HG03064 (cell line): ENCODE measurements around the gene DCN.
"Not testable (repeated sequence)": the region's sequence is repeated elsewhere in the genome, so short reads cannot be mapped to it uniquely, and the experiment has no call there.

Experiments
- ATAC-seq: cut with Tn5 transposase; IDR thresholded peaks from one replicate; pipeline ENCODE4 v1.9.1; 2021; ENCODE audit warnings: low read depth; ENCODE audit not compliant: unreplicated experiment

DCN gene

GRCh38 chr12:91182636-91183455, at the start of gene DCN:
Gene DCN (minus strand): TSS chr12:91182817. CDS start chr12:91178552, 4,265 bp downstream.
- ATAC-seq: no peak

DNA sequence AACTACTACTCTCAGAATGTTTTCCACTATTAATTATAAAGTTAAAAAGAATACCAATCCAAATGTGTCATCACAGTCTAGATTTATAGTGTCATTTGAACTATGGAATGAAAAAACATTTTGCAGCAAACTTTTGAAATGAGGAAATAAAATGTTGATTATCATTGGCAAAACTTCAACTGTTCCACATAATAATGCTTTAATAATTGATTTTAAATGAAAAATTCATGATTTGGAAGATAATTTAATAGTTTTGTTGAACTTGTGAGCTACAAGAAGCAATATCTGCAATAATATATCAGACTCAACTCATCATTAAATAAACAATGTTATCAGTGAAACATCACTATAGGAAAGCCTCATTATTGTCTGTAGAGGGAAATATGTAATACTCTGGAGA, 48.2 kb upstream of the DCN start:
- ATAC-seq: no peak

- no peak for ATAC-seq
Observed at GRCh38 chr12:91226951-91227350, 44.3 kb upstream of the DCN start.

DNA sequence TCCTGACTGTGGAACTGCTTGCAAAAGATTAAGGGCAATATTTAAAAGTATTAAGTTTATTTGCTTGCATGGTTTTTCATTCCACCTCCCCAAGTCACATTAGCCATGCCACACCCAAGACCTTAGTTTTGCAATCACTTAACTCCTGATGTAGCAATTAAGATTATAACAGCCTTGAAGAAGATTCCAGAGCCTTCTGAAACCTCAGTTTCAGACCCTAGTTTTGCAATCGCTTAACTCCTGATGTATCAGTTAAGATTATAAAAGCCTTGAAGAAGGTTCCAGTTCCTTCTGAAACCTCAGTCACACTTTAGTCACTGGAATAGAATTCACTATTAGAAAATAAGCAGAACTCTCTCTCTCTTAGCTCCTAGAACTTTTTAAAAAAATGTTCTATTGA, 42.7 kb upstream of the DCN start:
- no peak for ATAC-seq

DNA sequence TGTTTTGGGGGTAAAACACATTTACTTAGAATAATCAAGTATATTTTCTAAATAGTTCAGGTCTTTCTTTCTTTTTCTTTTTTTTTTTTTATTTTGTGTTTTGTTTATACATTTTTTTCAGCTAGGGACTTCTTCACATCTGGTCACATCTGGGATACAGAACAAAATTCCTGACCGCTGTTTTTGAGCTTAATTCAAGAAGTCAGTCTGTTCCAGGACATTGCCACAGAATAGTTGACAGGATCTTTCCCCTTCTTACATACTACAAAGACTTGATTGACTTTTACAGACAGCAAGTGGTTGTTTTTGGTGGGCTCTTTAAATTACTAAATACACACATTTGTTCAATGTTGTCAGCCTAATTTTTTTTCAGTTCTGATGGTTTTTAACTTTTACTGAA, 41.8 kb upstream of the DCN start:
- ATAC-seq: no peak

DNA sequence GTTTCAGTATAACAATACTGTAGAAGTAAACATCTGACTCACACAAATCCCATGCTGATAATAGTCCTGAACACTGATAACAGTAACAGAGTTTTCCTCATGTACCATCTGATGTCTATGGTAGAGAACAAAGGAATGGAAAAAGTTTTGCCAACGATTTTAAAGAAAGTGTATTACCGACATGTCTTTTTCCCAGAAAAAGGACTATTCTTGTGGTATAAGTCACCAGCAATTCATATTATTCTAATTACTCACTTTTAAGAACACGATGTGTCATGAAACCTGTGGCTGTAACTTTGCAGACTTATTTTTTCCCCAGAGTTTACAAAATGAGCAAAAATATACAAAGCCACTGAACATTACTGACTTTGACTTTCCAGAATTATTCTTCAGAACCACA, 40.1 kb upstream of the DCN start:
- ATAC-seq: no peak

GRCh38 chr12:91219919-91220318, 37.3 kb upstream of the DCN start:
- ATAC-seq: no peak

DNA sequence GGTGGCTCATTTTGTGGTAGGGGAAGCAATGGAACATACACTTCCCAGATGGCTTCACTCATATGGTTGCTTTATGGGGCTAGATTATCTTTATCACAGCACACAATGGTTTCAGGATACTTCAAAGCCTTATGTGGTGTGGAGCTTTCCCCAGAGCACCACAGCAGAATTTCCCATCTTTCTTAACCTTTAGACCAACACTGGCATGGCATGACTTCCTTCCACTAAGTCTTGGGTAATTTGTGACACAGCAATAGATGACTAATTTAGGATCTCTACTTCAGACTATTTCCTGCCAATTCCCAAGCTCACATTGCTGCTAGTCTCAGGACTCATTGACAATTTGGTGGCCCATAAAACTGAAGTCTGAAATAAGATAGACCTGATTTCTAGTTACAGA, 36.9 kb upstream of the DCN start:
- no peak for ATAC-seq

GRCh38 chr12:91216871-91217270, 34.3 kb upstream of the DCN start:
- ATAC-seq: no peak

DNA sequence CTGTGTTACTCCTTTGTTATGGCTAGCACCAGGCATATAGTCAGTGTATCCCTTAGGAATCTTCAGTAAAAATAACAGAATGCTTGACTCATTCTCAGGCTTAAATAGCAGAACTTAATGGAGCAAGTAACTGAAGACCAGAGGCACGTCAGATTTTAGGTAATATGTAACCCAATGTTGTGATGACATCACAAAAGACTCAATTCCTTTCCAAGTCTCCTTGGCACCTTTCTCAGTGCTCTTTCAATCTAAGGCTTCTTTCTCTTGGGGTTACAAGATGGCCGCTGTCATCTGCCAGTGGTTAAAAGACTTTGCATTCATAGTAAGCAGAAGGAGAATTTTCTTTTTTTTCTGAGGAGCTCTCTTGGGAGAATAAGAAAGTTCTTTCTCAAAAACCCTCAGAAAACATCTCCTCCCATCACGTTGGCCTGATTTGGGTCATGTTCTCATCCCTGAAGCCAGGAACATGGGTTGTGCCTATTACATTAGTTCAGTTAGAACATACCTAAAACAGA, 33.4 kb upstream of the DCN start:
- no peak for ATAC-seq

- no peak for ATAC-seq
Observed at GRCh38 chr12:91211866-91212265, 29.2 kb upstream of the DCN start.

DNA sequence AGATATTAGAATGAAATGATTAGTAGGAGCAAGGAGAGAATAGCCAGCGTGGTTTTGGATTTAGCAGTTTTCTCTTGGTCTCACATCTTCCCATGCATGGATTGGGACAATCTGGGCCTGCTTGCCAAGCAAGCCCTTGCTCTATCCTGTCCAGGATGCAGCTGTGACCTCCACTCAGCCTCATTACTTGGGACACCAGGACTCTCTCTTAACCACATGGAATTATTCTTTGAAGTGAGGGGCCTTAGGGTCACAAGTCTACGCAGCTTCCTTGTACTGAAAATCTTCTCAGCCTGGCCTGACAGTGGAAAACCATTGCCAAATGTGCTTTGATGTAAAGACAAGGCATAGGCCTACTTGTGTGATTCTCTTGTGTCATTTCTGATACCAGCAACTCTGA, 28.0 kb upstream of the DCN start:
- no peak for ATAC-seq

GRCh38 chr12:91210144-91210543, 27.5 kb upstream of the DCN start:
- ATAC-seq: no peak

GRCh38 chr12:91207301-91207700, 24.7 kb upstream of the DCN start:
- not testable (repeated sequence) for ATAC-seq

DNA sequence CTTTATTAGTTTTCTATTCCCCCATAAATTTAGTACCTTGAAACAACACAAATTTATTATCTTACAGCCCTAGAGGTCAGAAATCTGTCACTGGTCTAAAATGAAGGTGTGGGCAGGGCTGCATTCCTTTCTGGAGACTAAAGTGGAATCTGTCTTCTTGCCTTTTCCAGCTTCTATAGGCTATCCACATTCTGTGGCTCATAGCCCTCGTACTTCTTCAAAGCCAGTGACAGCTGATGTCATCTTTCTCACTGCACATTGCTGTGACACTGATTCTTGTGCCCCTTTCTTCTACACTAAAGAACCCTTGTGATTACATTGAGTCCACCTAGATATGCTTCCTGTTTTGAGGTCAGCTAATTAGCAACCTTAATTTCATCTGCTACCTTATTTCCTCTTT, 23.2 kb upstream of the DCN start:
- ATAC-seq: no peak

GRCh38 chr12:91204421-91204820, 21.8 kb upstream of the DCN start:
- no peak for ATAC-seq

- no peak for ATAC-seq
Observed at GRCh38 chr12:91203610-91204009, 21.0 kb upstream of the DCN start.

- ATAC-seq: no peak
Observed at GRCh38 chr12:91202390-91202789, 19.8 kb upstream of the DCN start.

DNA sequence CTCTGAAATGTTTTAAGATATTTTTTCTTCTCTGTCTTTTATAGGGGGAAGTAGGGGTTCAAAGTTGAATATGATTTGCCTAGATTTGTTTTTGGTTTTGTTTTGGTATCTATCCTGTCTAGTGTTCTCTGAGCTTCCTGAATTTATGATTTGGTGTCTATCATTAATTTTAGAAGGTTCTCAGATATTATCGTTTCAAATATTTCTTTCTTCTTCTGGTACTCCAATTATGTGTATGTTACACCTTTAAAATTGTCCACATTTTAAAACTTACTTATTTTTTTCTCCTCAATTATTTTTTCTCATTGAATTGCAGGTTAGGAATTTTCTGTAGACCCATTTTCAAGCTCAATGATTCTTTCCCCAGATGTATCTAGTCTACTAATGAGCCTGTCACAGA, 13.8 kb upstream of the DCN start:
- no peak for ATAC-seq

DNA sequence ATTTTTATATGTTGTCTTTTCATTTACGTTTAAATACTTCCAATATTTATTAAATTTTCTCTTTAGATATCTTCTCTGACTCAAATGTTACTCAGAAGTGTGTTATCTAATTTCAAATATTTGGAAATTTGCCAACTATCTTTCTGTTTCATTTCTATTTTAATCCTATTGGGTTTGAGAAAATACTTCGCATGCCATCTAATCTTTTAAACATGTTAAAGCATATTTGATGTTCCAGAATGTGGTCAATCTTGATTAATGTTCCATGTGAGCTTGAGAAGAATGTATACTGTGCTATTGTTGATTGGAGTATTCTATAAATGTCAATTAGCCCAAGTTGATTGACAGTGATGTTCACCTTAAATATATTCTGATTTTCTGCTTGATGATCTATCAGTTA, 11.9 kb upstream of the DCN start:
- ATAC-seq: no peak

DNA sequence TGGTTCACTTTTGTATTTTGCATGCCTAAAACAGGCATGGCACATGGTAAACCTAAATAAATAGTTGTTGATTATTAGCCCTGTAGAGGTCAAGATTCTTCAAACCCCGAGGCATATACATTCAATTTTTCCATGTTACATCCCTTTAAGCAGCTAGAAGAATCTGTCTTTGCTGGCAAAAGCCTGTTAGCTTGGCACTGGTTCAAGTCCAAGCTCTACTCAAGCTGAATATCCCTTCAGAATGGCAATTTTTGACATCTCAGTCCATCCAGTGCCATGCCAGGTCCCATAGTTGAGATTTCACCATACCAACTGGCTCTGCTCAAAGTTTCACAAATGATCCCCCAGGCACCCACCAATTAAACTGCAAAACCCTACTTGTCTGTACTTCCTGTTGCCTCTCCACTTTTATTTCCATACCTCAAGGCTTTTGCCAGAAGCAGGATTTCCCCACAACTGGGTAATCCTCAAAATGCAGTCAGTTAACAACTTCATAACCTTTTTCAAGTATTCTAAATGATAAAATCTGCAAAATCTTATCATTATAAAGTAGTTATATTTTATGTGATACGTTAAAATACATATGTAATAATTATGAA, 9.0 kb upstream of the DCN start:
- ATAC-seq: no peak

- no peak for ATAC-seq
Observed at GRCh38 chr12:91189516-91189915, 6.9 kb upstream of the DCN start.
